K562 (cell line): Measurements from ENCODE around the gene PLTP. TPM values are rescaled to one million over a fixed set of nuclear protein-coding genes. Genes with fewer than 3 reads are reported as not detected.

Experiments
- DDX20 ChIP-seq: fragments of 450-650 bp; IDR thresholded peaks from 2 replicates; pipeline ENCODE4 v1.6.1; 2016; ENCODE audit warnings: missing genetic modification characterization, low read depth, mild to moderate bottlenecking, missing compliant biosample characterization, moderate library complexity
- EP300 ChIP-seq: IDR thresholded peaks from 2 replicates; pipeline ENCODE4 v1.6.1; 2012; ENCODE audit warnings: low read length, improper control_type of control experiment
- GABPA ChIP-seq: fragments of 200-800 bp; sonication (Bioruptor generic); conservative IDR thresholded peaks from 2 replicates; pipeline ENCODE4 v1.6.1; 2016; ENCODE audit warnings: low read depth, missing genetic modification characterization, missing compliant biosample characterization
- KDM1A ChIP-seq, 2 experiments: fragments of 450-650 bp; IDR thresholded peaks; 2 replicates each; pipeline ENCODE4 v1.6.1; 2016; ENCODE audit warnings: mild to moderate bottlenecking in 2 of 2
- LCOR ChIP-seq: sonication (generic); formaldehyde crosslinking; IDR thresholded peaks from 2 replicates; pipeline ENCODE4 v1.8.0; 2022; ENCODE audit warnings: mild to moderate bottlenecking, missing genetic modification reagents
- POLR2AphosphoS5 ChIP-seq: IDR thresholded peaks from 2 replicates; pipeline ENCODE4 v1.6.1; 2011; ENCODE audit warnings: mild to moderate bottlenecking, low read depth, low read length, moderate library complexity; ENCODE audit not compliant: control insufficient read depth, insufficient read depth
- TCF15 ChIP-seq: fragments of 250-450 bp; sonication (Bioruptor Pico); IDR thresholded peaks from 2 replicates; pipeline ENCODE4 v1.8.0; 2022; ENCODE audit warnings: moderate library complexity, mild to moderate bottlenecking, inconsistent platforms
- TCF3 ChIP-seq: sonication (generic); formaldehyde crosslinking; IDR thresholded peaks from 2 replicates; pipeline ENCODE4 v1.4.0; 2020; ENCODE audit warnings: mild to moderate bottlenecking, missing genetic modification reagents
- ZNF12 ChIP-seq: sonication (generic); formaldehyde crosslinking; IDR thresholded peaks from 2 replicates; pipeline ENCODE4 v1.4.0; 2020; ENCODE audit warnings: mild to moderate bottlenecking, missing genetic modification reagents
- polyA plus RNA-seq, 8 experiments: library from polyadenylated mRNA; depleted of rRNA in 4 of 8; stranded (reverse) in 5 of 8; unstranded in 3 of 8; fragments of >200 nt; fragmentation: Nextera tagmentation in 2 of 8; fragmentation: Illumina TruSeq in 1 of 8; extraction: Ambion mirVana in 2 of 8; extraction: Trizol in 1 of 8; gene quantifications; 2 replicates each; pipeline versions ENCODE4 v1.2.1 to v1.2.3, GENCODE V29; 2011 to 2014; ENCODE audit warnings: inconsistent platforms in 1 of 8, missing spikeins in 1 of 8
- total RNA-seq, 7 experiments: library from RNA; depleted of rRNA in 6 of 7; stranded (reverse); fragments of >200 nt in 6 of 7; fragmentation: Illumina TruSeq in 2 of 7; extraction: Trizol in 2 of 7; gene quantifications; 2 replicates each; pipeline versions ENCODE4 v1.2.1 to v1.2.3, GENCODE V29; 2011 to 2021; ENCODE audit warnings: low replicate concordance in 1 of 7
- TF ChIP-seq, protein P1 (sequence below): IDR thresholded peaks from 2 replicates; pipeline ENCODE4 v1.6.1; 2016; ENCODE audit warnings: missing genetic modification characterization, missing compliant biosample characterization
- TF ChIP-seq, protein P2 (sequence below): fragments of 200-600 bp; sonication (generic); IDR thresholded peaks from one replicate; pipeline ENCODE4 v1.6.1; 2012; ENCODE audit warnings: mild to moderate bottlenecking, low read depth, low read length, inconsistent platforms
- TF ChIP-seq, protein P3 (sequence below): IDR thresholded peaks from 3 replicates; pipeline ENCODE4 v1.6.1; 2011; ENCODE audit warnings: borderline replicate concordance, mild to moderate bottlenecking, moderate library complexity; ENCODE audit not compliant: insufficient read length; ENCODE audit errors: extremely low read depth

PLTP gene
- total and polyA plus RNA-seq, 9 of the 15 experiments (the other 6 are each of a cell fraction or from before 2014, with no cell fraction given) = 2.8 to 29.3 (median 17.6) TPM

GRCh38 chr20:45850926-45851325 lies 61.0 kb downstream of the PLTP start (continued):
- TF ChIP-seq, protein P1, sequence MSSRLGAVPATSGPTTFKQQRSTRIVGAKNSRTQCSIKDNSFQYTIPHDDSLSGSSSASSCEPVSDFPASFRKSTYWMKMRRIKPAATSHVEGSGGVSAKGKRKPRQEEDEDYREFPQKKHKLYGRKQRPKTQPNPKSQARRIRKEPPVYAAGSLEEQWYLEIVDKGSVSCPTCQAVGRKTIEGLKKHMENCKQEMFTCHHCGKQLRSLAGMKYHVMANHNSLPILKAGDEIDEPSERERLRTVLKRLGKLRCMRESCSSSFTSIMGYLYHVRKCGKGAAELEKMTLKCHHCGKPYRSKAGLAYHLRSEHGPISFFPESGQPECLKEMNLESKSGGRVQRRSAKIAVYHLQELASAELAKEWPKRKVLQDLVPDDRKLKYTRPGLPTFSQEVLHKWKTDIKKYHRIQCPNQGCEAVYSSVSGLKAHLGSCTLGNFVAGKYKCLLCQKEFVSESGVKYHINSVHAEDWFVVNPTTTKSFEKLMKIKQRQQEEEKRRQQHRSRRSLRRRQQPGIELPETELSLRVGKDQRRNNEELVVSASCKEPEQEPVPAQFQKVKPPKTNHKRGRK = no peak
- TF ChIP-seq DDX20 (tag) (no peak), EP300 (peak; percentile 58; the same call in 1 of the 2 replicates), TCF3 (CRISPR knock-in tag) (peak; percentile 92), KDM1A (IDR thresholded peaks at IDR 0.05) (peak; percentile 65 to 67; a peak in 2 of 4 replicates), GABPA (no peak), ZNF12 (no peak), TCF15 (CRISPR knock-in tag) (no peak), LCOR (0 out of 2 replicates have a peak, but pooled peaks have one; percentile 27), POLR2AphosphoS5 (peak; percentile 80; the same call in 1 of the 2 replicates)
- TF ChIP-seq, protein P2, sequence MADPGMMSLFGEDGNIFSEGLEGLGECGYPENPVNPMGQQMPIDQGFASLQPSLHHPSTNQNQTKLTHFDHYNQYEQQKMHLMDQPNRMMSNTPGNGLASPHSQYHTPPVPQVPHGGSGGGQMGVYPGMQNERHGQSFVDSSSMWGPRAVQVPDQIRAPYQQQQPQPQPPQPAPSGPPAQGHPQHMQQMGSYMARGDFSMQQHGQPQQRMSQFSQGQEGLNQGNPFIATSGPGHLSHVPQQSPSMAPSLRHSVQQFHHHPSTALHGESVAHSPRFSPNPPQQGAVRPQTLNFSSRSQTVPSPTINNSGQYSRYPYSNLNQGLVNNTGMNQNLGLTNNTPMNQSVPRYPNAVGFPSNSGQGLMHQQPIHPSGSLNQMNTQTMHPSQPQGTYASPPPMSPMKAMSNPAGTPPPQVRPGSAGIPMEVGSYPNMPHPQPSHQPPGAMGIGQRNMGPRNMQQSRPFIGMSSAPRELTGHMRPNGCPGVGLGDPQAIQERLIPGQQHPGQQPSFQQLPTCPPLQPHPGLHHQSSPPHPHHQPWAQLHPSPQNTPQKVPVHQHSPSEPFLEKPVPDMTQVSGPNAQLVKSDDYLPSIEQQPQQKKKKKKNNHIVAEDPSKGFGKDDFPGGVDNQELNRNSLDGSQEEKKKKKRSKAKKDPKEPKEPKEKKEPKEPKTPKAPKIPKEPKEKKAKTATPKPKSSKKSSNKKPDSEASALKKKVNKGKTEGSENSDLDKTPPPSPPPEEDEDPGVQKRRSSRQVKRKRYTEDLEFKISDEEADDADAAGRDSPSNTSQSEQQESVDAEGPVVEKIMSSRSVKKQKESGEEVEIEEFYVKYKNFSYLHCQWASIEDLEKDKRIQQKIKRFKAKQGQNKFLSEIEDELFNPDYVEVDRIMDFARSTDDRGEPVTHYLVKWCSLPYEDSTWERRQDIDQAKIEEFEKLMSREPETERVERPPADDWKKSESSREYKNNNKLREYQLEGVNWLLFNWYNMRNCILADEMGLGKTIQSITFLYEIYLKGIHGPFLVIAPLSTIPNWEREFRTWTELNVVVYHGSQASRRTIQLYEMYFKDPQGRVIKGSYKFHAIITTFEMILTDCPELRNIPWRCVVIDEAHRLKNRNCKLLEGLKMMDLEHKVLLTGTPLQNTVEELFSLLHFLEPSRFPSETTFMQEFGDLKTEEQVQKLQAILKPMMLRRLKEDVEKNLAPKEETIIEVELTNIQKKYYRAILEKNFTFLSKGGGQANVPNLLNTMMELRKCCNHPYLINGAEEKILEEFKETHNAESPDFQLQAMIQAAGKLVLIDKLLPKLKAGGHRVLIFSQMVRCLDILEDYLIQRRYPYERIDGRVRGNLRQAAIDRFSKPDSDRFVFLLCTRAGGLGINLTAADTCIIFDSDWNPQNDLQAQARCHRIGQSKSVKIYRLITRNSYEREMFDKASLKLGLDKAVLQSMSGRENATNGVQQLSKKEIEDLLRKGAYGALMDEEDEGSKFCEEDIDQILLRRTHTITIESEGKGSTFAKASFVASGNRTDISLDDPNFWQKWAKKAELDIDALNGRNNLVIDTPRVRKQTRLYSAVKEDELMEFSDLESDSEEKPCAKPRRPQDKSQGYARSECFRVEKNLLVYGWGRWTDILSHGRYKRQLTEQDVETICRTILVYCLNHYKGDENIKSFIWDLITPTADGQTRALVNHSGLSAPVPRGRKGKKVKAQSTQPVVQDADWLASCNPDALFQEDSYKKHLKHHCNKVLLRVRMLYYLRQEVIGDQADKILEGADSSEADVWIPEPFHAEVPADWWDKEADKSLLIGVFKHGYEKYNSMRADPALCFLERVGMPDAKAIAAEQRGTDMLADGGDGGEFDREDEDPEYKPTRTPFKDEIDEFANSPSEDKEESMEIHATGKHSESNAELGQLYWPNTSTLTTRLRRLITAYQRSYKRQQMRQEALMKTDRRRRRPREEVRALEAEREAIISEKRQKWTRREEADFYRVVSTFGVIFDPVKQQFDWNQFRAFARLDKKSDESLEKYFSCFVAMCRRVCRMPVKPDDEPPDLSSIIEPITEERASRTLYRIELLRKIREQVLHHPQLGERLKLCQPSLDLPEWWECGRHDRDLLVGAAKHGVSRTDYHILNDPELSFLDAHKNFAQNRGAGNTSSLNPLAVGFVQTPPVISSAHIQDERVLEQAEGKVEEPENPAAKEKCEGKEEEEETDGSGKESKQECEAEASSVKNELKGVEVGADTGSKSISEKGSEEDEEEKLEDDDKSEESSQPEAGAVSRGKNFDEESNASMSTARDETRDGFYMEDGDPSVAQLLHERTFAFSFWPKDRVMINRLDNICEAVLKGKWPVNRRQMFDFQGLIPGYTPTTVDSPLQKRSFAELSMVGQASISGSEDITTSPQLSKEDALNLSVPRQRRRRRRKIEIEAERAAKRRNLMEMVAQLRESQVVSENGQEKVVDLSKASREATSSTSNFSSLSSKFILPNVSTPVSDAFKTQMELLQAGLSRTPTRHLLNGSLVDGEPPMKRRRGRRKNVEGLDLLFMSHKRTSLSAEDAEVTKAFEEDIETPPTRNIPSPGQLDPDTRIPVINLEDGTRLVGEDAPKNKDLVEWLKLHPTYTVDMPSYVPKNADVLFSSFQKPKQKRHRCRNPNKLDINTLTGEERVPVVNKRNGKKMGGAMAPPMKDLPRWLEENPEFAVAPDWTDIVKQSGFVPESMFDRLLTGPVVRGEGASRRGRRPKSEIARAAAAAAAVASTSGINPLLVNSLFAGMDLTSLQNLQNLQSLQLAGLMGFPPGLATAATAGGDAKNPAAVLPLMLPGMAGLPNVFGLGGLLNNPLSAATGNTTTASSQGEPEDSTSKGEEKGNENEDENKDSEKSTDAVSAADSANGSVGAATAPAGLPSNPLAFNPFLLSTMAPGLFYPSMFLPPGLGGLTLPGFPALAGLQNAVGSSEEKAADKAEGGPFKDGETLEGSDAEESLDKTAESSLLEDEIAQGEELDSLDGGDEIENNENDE = no peak
- TF ChIP-seq, protein P3, sequence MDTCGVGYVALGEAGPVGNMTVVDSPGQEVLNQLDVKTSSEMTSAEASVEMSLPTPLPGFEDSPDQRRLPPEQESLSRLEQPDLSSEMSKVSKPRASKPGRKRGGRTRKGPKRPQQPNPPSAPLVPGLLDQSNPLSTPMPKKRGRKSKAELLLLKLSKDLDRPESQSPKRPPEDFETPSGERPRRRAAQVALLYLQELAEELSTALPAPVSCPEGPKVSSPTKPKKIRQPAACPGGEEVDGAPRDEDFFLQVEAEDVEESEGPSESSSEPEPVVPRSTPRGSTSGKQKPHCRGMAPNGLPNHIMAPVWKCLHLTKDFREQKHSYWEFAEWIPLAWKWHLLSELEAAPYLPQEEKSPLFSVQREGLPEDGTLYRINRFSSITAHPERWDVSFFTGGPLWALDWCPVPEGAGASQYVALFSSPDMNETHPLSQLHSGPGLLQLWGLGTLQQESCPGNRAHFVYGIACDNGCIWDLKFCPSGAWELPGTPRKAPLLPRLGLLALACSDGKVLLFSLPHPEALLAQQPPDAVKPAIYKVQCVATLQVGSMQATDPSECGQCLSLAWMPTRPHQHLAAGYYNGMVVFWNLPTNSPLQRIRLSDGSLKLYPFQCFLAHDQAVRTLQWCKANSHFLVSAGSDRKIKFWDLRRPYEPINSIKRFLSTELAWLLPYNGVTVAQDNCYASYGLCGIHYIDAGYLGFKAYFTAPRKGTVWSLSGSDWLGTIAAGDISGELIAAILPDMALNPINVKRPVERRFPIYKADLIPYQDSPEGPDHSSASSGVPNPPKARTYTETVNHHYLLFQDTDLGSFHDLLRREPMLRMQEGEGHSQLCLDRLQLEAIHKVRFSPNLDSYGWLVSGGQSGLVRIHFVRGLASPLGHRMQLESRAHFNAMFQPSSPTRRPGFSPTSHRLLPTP = no peak
